HG03457 (cell line): ENCODE results near the gene TJP2.
A peak's percentile ranks its signal among the peaks of the same experiment; 100 is the strongest.
"Not testable (repeated sequence)": the region's sequence is repeated elsewhere in the genome, so short reads cannot be mapped to it uniquely, and the experiment has no call there.

Source experiments
- ATAC-seq: cut with Tn5 transposase; IDR thresholded peaks from one replicate; pipeline ENCODE4 v1.9.1; 2021; ENCODE audit warnings: moderate number of reproducible peaks; ENCODE audit not compliant: unreplicated experiment

TJP2 gene

DNA sequence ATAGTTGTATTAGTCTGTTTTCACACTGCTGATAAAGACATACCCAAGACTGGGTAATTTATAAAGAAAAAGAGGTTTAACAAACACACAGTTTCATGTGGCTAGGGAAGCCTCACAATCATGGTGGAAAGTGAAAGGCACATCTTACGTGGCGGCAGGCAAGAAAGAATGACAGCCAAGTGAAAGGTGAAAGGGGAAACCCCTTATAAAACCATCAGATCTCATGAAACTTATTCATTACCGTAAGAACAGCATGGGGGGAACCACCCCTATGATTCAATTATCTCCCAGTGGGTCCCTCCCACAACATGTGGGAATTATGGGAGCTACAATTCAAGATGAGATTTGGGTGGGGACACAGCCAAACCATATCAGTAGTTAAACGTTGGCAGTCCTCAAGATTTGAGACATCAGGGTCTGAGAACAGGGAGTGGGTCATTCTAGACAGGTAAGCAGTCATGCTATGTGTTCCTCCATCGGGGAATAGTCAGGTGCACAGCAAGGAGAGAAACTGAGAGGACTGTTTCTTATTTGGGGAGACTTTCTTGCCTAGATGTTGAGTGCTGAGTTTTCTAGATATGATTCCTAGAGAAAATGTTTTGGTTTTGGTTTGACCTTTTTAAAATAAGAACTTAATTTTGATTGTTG lies 105.1 kb downstream of the TJP2 start:
- ATAC-seq = peak; percentile 69

DNA sequence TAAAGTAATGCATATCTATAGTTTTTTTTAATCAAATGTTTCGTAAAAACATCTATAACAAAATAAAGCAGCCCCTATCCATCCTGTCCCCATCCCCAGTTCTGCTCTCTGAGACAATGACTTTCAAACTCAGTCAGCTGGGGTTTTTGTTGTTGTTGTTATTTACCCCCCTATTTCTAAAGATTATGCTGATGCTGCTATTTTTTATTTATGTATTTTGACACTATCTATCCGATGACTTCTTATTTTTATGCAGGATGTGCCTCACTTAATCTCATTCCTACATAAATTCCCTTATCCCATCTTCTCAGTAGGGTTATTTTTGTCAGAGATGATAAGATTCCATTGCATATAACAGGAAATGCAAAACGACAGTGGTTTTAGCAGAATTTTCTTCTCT lies 105.7 kb downstream of the TJP2 start:
- ATAC-seq = no peak

DNA sequence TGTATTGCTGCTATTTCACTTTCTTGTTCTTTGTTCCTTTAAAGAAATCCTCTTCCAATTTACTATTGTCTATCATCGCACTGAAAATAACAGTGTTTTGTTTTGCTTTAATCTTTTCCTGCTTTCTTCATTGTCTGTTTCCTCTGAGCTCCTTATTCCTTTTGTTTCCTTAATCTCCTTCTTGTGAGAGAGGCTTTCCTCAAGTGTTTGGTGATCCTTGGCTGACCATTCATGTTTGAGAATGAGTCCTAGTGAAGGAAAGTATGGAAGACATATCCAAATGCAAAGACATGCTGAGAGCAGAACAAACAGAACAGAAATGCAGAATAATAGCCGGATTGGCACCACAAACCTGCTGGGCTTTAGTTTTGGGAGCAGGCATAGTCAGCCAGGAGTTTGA lies 108.9 kb downstream of the TJP2 start:
- ATAC-seq = no peak

DNA sequence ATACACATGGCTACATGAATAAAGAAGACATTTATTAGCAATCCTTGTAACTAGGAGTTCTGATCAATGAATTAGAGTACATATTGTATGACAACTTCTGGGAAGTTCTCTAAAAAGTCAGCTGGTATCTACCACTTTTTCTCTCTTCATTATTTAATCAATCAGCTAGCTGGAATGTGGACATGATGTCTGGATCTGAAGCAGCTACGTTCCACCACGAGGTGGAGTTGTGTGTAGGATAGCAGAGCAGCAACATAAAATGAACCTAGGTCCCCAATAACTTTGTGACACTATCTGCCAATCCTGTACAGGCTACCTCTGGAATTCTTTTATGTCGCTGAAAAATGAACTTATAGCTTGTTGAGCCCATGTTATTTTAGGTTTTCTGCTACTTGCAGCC lies 118.0 kb downstream of the TJP2 start:
- no peak for ATAC-seq

DNA sequence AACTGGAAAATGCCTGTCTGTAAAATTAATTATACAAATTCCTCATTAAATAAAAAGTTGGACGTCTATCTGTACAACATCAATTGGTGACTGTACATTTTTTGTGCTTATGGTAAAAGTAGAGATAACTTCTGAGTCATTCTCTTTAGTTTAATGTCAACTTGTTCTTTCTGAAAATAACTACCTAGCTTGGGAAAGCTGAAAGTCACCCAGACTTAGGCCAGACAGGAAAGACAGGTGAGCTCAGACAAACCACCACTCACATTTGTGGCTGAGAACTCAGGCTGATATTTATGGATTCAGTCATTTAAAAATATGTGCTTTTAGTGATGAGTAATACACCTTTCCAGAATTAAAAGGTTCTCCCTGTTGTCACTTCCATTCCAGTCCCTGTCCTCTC lies 119.1 kb downstream of the TJP2 start:
- no peak for ATAC-seq

DNA sequence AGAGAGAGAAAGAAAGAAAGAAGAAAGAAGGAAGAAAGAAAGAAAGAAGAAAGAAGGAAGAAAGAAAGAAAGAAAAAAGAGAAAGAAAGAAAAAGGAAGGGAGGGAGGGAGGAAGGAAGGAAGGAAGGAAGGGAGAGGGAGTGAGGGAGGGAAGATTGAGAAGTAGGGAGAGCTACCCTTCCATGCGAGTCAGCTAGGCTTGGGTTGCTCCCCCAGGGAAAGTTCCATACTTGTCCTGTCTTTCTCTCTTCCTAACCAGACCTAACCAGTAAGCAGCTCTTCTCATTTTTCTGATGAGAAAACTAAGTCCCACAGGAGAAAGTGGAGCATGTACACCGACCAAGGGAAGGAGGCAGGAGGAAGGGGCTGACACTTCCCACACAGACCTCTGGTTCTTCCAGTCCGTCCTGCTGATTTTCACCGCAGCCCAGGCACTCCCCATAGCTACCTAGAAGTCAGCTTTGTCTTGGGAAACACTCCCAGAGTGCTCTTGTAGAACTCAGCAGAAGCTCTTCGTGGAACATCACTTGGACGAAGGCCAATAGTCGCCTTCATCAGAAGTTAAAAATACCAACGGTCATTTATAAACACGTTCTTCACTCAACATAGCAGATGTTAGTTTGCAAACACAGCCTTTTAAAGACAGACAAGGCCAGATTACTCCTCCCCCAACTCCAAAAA lies 121.9 kb downstream of the TJP2 start:
- no peak for ATAC-seq

DNA sequence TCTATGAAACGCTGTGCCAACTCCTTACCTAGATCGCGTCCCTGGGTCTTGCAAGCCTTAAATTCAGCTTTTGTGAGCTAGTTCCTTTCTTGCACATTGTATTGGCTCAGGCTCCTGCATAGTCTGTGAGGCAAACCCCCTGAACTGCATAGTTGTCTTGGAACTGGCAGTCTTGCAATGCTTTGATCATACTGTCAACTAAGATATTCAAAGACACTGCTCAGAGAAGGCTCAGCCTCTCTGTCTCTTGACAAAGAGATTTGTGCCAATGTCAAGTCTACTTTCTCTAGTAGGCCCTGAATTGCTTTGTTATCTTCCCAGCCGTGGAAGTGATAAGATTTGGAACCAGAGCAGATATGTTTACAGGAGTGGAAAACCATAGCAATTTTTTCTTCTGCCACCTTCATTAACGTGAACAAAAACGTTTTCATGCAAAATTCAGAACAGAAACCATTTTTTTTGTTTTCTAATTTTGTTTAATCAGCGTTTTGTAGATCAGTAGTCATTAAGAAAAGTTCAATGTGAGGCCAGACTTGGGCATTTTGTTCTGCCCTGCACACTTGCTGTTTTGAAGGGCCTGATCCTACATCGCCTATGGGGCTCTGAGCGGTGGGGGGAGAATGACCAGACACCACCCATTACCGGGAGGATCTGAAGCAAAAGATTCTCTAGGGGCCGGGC lies 123.4 kb downstream of the TJP2 start:
- ATAC-seq = no peak

DNA sequence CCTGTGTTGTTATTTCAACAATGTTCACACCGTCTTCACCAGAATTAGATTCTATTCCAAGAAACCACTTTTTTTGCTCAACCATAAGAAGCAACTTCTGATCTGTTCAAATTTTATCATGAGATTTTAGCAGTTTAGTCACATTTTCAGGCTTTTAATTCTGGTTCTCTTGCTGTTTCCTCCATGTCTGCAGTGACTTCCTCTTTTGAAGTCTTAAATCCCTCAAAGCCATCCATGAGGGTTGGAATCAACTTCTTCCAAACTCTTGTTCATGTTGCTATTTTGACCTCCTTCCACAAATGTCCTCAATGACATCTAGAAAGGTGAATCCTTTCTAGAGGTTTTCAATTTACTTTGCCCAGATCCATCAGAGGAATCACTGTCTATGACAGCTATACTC lies 125.2 kb downstream of the TJP2 start:
- ATAC-seq = no peak

DNA sequence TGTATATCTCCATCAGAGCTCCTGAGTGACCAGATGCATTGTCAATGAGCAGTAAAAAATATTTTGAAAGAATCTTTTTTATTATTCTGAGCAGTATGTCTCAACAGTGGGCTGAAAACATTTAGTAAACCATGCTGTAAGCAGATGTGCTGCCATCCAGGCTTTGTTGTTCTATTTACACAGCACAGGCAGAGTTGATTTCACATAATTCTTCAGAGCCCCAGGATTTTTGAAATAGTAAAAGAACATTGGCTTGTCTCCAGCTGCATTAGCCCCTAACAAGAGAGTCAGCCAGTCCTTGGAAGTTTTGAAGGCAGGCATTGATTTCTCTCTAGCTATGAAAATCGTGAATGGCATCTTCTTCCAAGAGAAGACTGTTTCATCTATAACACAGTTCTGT lies 125.7 kb downstream of the TJP2 start:
- no peak for ATAC-seq

DNA sequence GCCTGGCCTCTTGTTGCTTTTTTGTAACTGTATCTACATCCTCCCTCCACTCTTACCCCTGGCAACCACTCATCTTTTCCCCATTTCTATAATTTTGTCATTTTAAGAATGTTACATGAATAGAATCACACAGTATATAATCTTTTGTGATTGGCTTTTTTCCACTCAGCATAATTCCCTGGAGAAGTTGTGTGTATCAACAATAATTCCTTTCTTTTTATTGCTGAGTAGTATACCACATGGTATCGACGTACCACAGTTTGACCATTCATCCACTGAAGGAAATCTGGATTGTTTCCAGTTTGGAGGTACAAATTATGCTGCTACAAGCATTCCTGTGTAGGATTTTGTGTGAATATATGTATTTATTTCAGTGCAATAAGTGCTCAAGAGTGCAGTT lies 129.3 kb downstream of the TJP2 start:
- no peak for ATAC-seq

DNA sequence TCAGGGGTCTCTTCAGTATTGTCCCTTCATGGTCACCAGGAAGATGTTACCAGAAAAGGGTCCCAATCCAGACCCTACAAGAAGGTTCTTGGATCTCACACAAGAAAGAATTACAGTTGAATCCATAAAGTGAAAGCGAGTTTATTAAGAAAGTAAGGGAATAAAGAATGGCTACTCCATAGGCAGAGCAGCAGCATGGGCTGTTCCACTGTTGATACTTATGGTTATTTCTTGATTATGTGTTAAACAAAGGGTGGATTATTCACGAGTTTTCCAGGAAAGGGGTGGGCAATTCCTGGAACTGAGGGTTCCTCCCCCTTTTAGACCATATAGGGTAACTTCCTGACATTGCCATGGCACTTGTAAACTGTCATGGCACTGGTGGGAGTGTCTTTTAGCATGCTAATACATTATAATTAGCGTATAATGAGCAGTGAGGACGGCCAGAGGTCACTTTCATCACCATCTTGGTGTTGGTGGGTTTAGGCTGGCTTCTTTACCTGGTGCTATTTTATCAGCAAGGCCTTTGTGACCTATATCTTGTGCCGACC lies 132.9 kb downstream of the TJP2 start:
- ATAC-seq = not testable (repeated sequence)

DNA sequence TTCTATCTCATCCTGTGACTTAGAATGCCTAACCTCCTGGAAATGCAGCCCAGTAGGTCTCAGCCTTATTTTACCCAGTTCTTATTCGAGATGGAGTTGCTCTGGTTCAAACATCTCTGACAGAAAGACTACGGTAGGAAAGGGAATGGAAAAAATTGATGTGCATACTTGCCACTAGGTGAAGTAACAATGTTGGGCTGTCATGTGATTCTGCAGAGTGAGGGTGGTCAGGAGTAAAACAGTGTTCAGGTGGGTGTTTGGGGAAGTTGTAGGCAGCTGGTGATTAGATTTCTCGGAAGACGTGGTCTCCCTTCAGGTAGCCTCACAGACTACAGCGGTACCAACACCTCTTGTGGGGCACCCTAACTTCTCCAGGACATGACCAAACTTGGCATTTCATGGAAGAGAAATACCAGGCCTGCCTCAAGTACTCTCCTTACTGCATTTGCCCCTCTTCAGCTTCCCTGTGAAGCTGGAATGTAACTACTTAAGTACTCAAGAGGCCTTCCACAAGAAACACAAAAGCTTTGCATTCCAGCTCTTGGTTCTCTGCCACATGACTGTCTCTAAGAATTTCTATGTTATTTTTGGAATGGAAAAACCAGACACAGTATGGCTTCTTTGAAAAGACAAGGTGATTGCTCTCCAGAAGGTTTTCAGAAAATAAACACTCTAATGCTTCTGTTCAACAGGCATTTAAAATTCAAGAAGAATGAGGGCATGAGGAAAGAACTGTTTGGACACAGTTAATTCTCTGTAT lies 133.5 kb downstream of the TJP2 start:
- no peak for ATAC-seq

DNA sequence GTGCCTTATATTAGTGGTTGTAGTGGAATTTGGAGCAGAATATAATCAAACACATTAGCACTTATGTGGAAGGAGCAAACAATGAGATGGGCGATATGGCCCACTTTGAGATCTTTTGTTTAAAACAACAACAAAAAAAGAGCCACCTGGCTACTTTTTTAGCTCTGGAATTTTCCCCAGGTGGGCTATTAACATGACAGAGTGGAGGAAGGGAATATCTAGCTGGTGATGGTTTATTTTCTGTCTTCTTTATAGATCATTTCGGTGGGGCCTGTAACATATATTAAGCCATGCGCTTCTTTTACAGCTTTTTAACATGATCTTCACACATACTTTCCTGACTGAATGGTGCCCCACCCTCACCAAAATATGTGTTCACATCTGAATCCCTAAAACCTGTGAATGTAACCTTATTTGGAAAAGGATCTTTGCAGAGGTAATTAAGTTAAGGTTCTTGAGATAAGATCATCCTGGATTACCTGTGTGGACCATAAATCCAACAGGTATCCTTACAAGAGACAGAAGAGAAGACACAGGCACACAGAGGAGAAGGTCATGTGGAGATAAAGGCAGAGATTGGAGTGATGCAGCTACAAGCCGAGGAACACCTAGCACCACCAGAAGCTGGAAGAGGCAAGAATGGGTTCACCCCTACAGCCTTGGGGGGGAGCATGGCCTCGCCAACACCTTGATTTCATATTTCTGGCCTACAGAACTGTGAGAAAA lies 134.3 kb downstream of the TJP2 start:
- no peak for ATAC-seq

DNA sequence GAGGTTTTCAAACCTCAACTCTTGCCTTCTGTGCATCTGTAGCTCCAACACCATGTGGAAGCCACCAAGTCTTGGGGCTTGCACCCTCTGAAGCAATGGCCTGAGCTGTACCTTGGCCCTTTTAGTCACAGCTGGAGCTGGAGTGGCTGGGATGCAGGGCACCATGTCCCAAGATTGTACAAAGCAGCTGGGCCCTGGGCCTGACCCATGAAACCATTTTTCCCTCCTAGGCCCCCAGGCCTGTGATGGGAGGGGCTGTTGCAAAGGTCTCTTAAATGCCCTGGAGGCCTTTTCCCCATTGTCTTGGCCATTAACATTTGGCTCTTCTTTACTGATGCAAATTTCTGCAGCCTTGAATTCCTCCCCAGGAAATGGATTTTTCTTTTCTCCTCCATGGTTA lies 139.1 kb downstream of the TJP2 start:
- ATAC-seq = no peak

DNA sequence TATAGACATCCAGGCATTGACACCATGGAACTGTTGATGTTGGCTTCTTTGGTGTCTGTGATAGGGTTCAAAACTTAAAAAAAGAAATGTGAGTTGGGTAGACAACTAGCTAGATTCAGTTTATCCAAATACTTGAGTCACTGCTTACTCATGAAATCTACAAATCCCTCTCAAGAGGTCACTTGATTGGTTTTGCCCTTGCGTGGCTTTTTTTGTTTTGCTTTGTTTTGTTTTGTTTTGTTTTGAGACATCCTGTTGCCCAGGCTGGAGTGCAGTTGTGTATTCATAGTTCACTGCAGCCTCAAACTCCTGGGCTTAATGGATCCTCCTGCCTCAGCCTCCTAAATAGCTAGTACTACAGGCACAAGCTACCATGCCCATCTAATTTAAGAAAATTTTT lies 140.5 kb downstream of the TJP2 start:
- ATAC-seq = no peak

DNA sequence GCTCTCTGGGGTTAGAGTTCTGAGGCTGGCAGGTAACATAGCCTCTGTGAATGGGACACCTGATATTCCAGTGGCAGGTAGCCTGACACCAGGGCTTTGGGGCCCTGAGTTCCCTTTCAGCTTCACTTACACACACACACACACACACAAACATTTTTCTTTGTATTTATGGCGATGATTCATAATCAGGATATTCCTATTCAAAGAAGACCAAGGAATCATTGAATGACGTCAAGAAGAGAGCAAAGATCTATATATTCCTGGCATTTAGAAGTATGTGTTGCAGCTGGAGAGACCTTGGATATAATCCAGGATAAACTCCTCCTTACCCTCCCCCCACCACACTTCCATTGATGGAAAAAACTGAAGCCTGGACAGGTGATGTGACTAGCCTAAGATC lies 143.0 kb downstream of the TJP2 start:
- no peak for ATAC-seq

DNA sequence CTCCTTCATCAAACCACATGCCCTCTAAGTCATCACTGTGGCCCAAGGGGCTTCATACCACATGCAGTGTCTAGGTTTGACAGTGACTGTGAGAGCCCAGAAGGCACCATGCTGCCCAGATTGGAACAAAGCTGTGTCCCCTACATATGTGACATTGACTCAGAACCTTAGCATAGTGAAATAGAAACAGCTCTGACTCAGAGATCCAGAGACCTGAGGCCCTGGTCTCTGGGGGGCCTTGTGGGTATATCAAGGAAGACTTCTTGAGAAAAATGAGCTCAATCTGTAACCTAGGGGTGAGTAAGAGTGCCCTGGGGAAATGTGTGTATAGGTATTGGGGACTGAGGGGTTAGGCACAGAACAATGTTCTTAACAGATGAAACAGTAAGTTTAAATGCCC lies 143.8 kb downstream of the TJP2 start:
- ATAC-seq = peak; percentile 61

DNA sequence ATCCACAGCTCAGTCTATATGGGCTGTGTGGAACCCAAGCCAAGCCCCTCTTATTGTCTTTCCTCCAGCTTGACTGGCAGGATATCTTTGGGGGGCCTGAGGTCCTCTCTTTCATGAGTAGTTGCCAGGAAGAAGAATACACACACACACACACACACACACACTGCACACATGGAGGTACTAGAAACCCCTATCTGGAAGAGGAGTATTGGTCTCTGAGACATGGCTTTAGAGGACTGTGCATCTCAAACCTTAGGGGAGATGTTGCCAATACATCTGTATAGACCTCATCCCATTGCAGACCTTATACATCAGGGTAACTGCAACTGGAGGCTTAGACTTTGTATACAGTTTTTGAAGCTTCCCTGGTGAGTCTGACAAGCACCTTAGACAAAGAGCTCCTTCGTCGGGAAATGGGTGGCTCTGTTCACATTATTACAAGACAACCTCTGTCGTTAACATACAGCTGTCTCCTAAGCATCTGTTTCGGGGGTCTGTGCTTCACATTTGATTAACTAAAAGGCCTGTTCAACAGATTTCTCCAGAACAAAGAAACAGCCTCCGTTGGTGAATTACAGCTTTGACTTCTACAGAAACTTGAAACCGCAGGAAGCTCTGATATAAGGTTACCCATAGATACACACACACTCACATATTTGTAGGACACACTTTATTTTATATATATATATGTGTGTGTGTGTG lies 145.4 kb downstream of the TJP2 start:
- no peak for ATAC-seq

DNA sequence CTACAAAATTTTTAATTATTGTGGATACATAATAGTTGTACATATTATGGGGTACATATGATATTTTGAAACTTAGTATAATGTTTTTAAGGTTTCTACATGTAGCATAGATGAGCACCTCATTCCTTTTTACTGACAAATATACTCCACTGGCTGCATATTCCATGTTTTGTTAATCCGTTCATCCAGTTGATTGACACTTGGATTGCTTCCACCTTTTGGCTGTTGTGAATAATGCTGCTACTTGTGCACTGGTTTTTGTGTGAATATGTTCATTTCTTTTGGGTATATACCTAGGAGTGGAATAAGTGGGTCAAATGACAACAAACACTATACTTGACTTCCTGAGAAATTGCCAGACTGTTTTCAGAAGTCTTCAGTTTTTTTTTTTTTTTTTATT lies 148.2 kb downstream of the TJP2 start:
- ATAC-seq = no peak

DNA sequence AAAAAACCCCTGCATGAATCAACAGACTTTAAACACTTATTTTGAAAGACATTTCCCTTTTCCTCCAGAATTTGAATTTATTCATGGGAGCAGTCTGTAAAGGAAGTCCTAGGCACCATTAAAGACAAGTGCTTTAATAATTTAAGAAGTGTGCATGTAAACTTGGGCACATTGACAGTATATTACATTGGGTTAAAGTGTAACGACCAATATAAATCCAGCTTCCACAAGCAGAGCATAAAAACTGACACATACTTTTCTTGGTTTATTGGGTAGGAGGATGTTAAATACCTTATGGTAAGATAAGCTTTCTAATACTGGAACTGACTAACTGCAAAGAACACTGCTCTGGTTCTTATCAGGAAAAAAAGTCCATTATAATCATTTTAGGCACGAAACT lies 149.8 kb downstream of the TJP2 start:
- no peak for ATAC-seq
